Endothelial cell of umbilical vein (primary cell): ENCODE data around the gene NECAB2. TPM values are rescaled to one million over a fixed set of nuclear protein-coding genes. Genes with fewer than 3 reads are reported as not detected.
"Not testable (repeated sequence)": the region's sequence is repeated elsewhere in the genome, so short reads cannot be mapped to it uniquely, and the experiment has no call there.

Source experiments
- BruUV-seq: library from RNA; stranded (reverse); fragments of 400-500 nt; replicated peaks from 2 replicates; lab custom pipeline; 2021; lab: Mats Ljungman, UMichigan
- CTCF ChIA-PET: fragments of 300-600, 350-600 bp; sonication (Branson Sonifier 250); formaldehyde crosslinking; loops from one replicate; lab custom pipeline; 2021; ENCODE audit warnings: antibody characterized with exemption, inconsistent platforms; lab: Charles Lee
- POLR2A ChIA-PET: fragments of 300-600, 350-600 bp; sonication (Branson Sonifier 250); formaldehyde crosslinking; loops from one replicate; lab custom pipeline; 2021; ENCODE audit warnings: antibody characterized with exemption, inconsistent platforms; lab: Charles Lee
- DNase-seq: peaks from one replicate; pipeline ENCODE4 v3.0.0-alpha.2; 2011; ENCODE audit warnings: low read depth, low spot score
- FAIRE-seq: peaks from 2 replicates; lab custom pipeline; 2011; peaks lifted over from hg19 to GRCh38; lab: Jason Lieb, UNC
- H2AFZ ChIP-seq: 2 replicates; pipeline ENCODE4 v1.6.0; 2012; ENCODE audit warnings: low read depth, low read length, control low read depth, inconsistent platforms
- H3K27ac ChIP-seq: 2 replicates; pipeline ENCODE4 v1.5.1; 2011; ENCODE audit warnings: low read depth, mild to moderate bottlenecking, control low read depth, low read length, moderate library complexity; ENCODE audit not compliant: insufficient read depth
- H3K27me3 ChIP-seq, 2 experiments: 2 replicates each; pipeline versions ENCODE4 v1.6.0 to v1.6.1; 2011; ENCODE audit warnings: low read length in 2 of 2, mixed read lengths in 1 of 2; ENCODE audit not compliant: control insufficient read depth in 2 of 2, insufficient read depth in 2 of 2
- H3K36me3 ChIP-seq, 2 experiments: 2 replicates in 1 of 2; 3 replicates in 1 of 2; pipeline ENCODE4 v1.5.1; 2011; ENCODE audit warnings: low read length in 2 of 2, mild to moderate bottlenecking in 1 of 2, moderate library complexity in 1 of 2; ENCODE audit not compliant: control insufficient read depth in 2 of 2, insufficient read depth in 2 of 2; ENCODE audit errors: extremely low read depth in 1 of 2
- H3K4me1 ChIP-seq: 3 replicates; pipeline ENCODE4 v1.5.1; 2011; ENCODE audit warnings: mild to moderate bottlenecking, low read length; ENCODE audit not compliant: control insufficient read depth, insufficient read depth; ENCODE audit errors: extremely low read depth
- H3K4me2 ChIP-seq: 2 replicates; pipeline ENCODE4 v1.6.1; 2011; ENCODE audit warnings: low read length, control low read depth, mixed read lengths; ENCODE audit not compliant: insufficient read depth
- H3K4me3 ChIP-seq, 3 experiments: fragments of 200-600 bp in 1 of 3; sonication (generic), shearing (Covaris generic) in 1 of 3; replicated peaks in 1 of 3; 2 replicates each; pipeline ENCODE4 v1.5.1; 2011 to 2016; ENCODE audit warnings: control low read depth in 3 of 3, low read length in 3 of 3, mild to moderate bottlenecking in 2 of 3, inconsistent platforms in 1 of 3, low read depth in 1 of 3, moderate library complexity in 1 of 3; ENCODE audit not compliant: insufficient read depth in 1 of 3
- H3K79me2 ChIP-seq: 2 replicates; pipeline ENCODE4 v1.6.0; 2012; ENCODE audit warnings: low read length, inconsistent platforms; ENCODE audit not compliant: control insufficient read depth, insufficient read depth
- H3K9ac ChIP-seq: replicated peaks from 2 replicates; pipeline ENCODE3; 2011; ENCODE audit warnings: low read length, control low read depth; ENCODE audit not compliant: insufficient read depth; ENCODE audit errors: extremely low read depth
- H3K9me1 ChIP-seq: replicated peaks from 3 replicates; pipeline ENCODE4 v1.6.0; 2011; ENCODE audit warnings: mild to moderate bottlenecking, low read length; ENCODE audit not compliant: control insufficient read depth, insufficient read depth; ENCODE audit errors: extremely low read depth
- H3K9me3 ChIP-seq: replicated peaks from 2 replicates; pipeline ENCODE4 v1.5.1; 2012; ENCODE audit warnings: low read length, inconsistent platforms; ENCODE audit not compliant: control insufficient read depth, insufficient read depth
- H4K20me1 ChIP-seq: replicated peaks from 2 replicates; pipeline ENCODE3; 2011; ENCODE audit warnings: mild to moderate bottlenecking, low read length; ENCODE audit not compliant: control insufficient read depth, insufficient read depth; ENCODE audit errors: extremely low read depth
- CTCF ChIP-seq, 2 donors: IDR thresholded peaks; 1 replicate in 1 of 2; 2 replicates in 1 of 2; pipeline ENCODE4 v1.5.1; 2011; ENCODE audit warnings: low read length in 2 of 2, mild to moderate bottlenecking in 2 of 2, moderate library complexity in 2 of 2, control low read depth in 1 of 2, inconsistent platforms in 1 of 2, low read depth in 1 of 2; ENCODE audit not compliant: insufficient read depth in 1 of 2; ENCODE audit errors: extremely low read depth in 1 of 2
- EZH2 ChIP-seq: IDR thresholded peaks from 2 replicates; pipeline ENCODE4 v1.6.1; 2012; ENCODE audit warnings: borderline replicate concordance, low read depth, mild to moderate bottlenecking, moderate library complexity, low read length, inconsistent platforms; ENCODE audit not compliant: severe bottlenecking
- FOS ChIP-seq: IDR thresholded peaks from 2 replicates; pipeline ENCODE4 v1.6.1; 2011; ENCODE audit warnings: mild to moderate bottlenecking, low read length, moderate library complexity, borderline replicate concordance; ENCODE audit not compliant: insufficient read depth
- GATA2 ChIP-seq: IDR thresholded peaks from 2 replicates; pipeline ENCODE4 v1.7.0; 2011; ENCODE audit warnings: low read depth, mild to moderate bottlenecking, moderate library complexity, mixed read lengths, low read length; ENCODE audit not compliant: insufficient read length, insufficient read depth
- JUN ChIP-seq: IDR thresholded peaks from 2 replicates; pipeline ENCODE4 v1.6.1; 2011; ENCODE audit warnings: borderline replicate concordance, low read depth; ENCODE audit not compliant: insufficient read length, insufficient read depth
- MAX ChIP-seq: IDR thresholded peaks from 2 replicates; pipeline ENCODE4 v1.6.1; 2011; ENCODE audit not compliant: insufficient read depth, insufficient read length
- MYC ChIP-seq: IDR thresholded peaks from one replicate; pipeline ENCODE4 v1.6.1; 2011; ENCODE audit warnings: mild to moderate bottlenecking, low read depth, low read length
- POLR2A ChIP-seq: IDR thresholded peaks from 2 replicates; pipeline ENCODE4 v1.6.1; 2012; ENCODE audit warnings: low read depth, mild to moderate bottlenecking, control low read depth, low read length
- POLR2AphosphoS5 ChIP-seq: IDR thresholded peaks from 2 replicates; pipeline ENCODE4 v1.6.1; 2012; ENCODE audit warnings: low read depth, mild to moderate bottlenecking, control low read depth, low read length, moderate library complexity; ENCODE audit not compliant: insufficient read depth
- dilution Hi-C: fragments of 300-500 bp; cut with MboI; formaldehyde crosslinking; loops from one replicate; pipeline ENCODE4 v1.15.0; 2019; ENCODE audit warnings: low sequenced_read_pairs; ENCODE audit not compliant: extremely low pct_ligation_motif_present
- intact Hi-C: fragments of 100-400 bp; cut with micrococcal nuclease; formaldehyde crosslinking; loops from one replicate; pipeline ENCODE4 v1.10.0; 2022
- polyA plus RNA-seq, 4 experiments: library from polyadenylated mRNA; depleted of rRNA in 3 of 4; stranded (reverse) in 3 of 4; unstranded in 1 of 4; fragments of >200 nt; gene quantifications; 2 replicates each; pipeline versions ENCODE4 v1.2.1 to v1.2.3, GENCODE V29; 2011 to 2012; ENCODE audit warnings: missing spikeins in 1 of 4
- total RNA-seq: library from RNA; stranded (reverse); gene quantifications from 2 replicates; pipeline ENCODE4 v1.2.3, GENCODE V29; 2021

NECAB2 gene
- total and polyA plus RNA-seq, 2 donors (not counting 3 experiments of a cell fraction or from before 2014, with no cell fraction given): 0.26 to 0.31 TPM

DNA sequence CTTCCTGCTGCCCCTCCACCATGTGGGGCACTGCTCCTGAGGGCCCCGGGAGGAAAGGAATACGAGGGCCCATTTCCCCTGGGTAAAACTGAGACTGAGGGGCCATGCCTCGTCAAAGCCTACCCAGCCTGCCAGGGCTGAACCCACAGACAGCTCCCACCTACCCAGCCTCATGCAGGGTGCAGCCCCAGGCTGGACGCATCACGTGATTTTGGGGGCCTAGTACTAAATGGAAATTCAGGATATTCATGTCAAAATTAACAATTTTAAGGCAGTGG is 18.4 kb upstream of the NECAB2 start:
- DNase-seq: no peak
- ChIA-PET CTCF (no interaction called here), POLR2A (no interaction called here)
- Histone ChIP-seq H3K9me1 (no peaks in the 10 kb centered on the region), H2AFZ (no peak overlapping the region), H4K20me1 (no peaks in the 10 kb centered on the region), H3K4me3 (no peak overlapping the region), H3K79me2 (peaks cover 3% of the 10 kb centered on the region), H3K27me3 (no peaks in the 10 kb centered on the region), H3K4me1 (peaks cover 19% of the 10 kb centered on the region), H3K4me2 (no peak overlapping the region), H3K27ac (no peak overlapping the region), H3K9me3 (no peaks in the 10 kb centered on the region), H3K36me3 (no peaks in the 10 kb centered on the region), H3K9ac (no peak overlapping the region)
- dilution Hi-C loops (no loop called here), intact Hi-C loops (loop anchor here (10.0 kb wide), 1 partner anchor 355 kb away; no protein-coding TSS in a partner anchor)
- no TSS peak for BruUV-seq
- FAIRE-seq: no peak
- TF ChIP-seq GATA2 (no peak), JUN (no peak), MAX (no peak), POLR2A (no peak), POLR2AphosphoS5 (no peak), FOS (no peak), MYC (no peak), EZH2 (no peak), CTCF (IDR thresholded peaks at IDR 0.05; ENCODE audit: extremely low read depth in 1 of 2, insufficient read depth in 1 of 2, low read depth in 1 of 2, low read length in 2 of 2) (no peak)

- H4K20me1 ChIP-seq, H3K36me3 ChIP-seq, H3K4me2 ChIP-seq, H3K9me3 ChIP-seq, H3K9ac ChIP-seq, BruUV-seq, H3K27ac ChIP-seq, DNase-seq, POLR2A ChIA-PET, H3K4me3 ChIP-seq, H3K79me2 ChIP-seq, H3K9me1 ChIP-seq, H3K27me3 ChIP-seq, H2AFZ ChIP-seq, CTCF ChIA-PET, FAIRE-seq, dilution Hi-C loops: not testable (repeated sequence)
- intact Hi-C loops: loop anchor here (10.0 kb wide), 1 partner anchor 354 kb away; no protein-coding TSS in a partner anchor
- H3K4me1 ChIP-seq: peaks cover 22% of the 10 kb centered on the region
Observed at GRCh38 chr16:83950862-83951399, 17.1 kb upstream of the NECAB2 start.
